Stimulated activated CD4-positive, alpha-beta T cell treated with anti-CD3 and anti-CD28 coated beads, Interleukin-4, amount 100 ng/mL, for 48 hours (primary cell): ENCODE results near the gene FBXL12.
A peak's percentile ranks its signal among the peaks of the same experiment; 100 is the strongest.
"Not testable (repeated sequence)": the region's sequence is repeated elsewhere in the genome, so short reads cannot be mapped to it uniquely, and the experiment has no call there.

Experiments used
- DNase-seq, 2 donors: peaks; one replicate each; pipeline ENCODE4 v3.0.0-alpha.2; 2020; ENCODE audit warnings: low read depth in 2 of 2

The FBXL12 gene

GRCh38 chr19:9792206-9793070, 26.4 kb downstream of the FBXL12 start:
- DNase-seq: peak; percentile 87 to 89

GRCh38 chr19:9791552-9792205, 27.2 kb downstream of the FBXL12 start:
- DNase-seq: peak; percentile 88 to 96

- not testable (repeated sequence) for DNase-seq
Observed at GRCh38 chr19:9791073-9791367, 27.9 kb downstream of the FBXL12 start.

- DNase-seq: not testable (repeated sequence)
Observed at GRCh38 chr19:9789579-9789978, 29.3 kb downstream of the FBXL12 start.

GRCh38 chr19:9789066-9789465, 29.8 kb downstream of the FBXL12 start:
- no peak for DNase-seq

GRCh38 chr19:9788604-9789003, 30.3 kb downstream of the FBXL12 start:
- DNase-seq: not testable (repeated sequence)

- no peak for DNase-seq
Observed at GRCh38 chr19:9786819-9787218, 32.1 kb downstream of the FBXL12 start.

- DNase-seq: no peak
Observed at GRCh38 chr19:9786342-9786741, 32.5 kb downstream of the FBXL12 start.

- DNase-seq: peak; percentile 99
Observed at GRCh38 chr19:9785367-9786331, 33.2 kb downstream of the FBXL12 start.

- not testable (repeated sequence) for DNase-seq
Observed at GRCh38 chr19:9784163-9784496, 34.7 kb downstream of the FBXL12 start.

GRCh38 chr19:9782338-9782737, 36.5 kb downstream of the FBXL12 start:
- DNase-seq: no peak

- peak; percentile 88 to 92 for DNase-seq
Observed at GRCh38 chr19:9768175-9769112, 50.4 kb downstream of the FBXL12 start, which contains the start of gene ZNF846. TSS of gene ZNF846 (minus strand) at chr19:9768738. CDS start at chr19:9764950, 3,788 bp downstream.
